22Rv1 (cell line): Measurements from ENCODE around the gene PTPN9.

Experiments used
- ZFX ChIP-seq: fragments of 450-650 bp; IDR thresholded peaks from 2 replicates; pipeline ENCODE4 v1.6.1; 2017; ENCODE audit warnings: antibody characterized with exemption, borderline replicate concordance
- TF ChIP-seq, protein P1 (sequence below): fragments of 450-650 bp; IDR thresholded peaks from 2 replicates; pipeline ENCODE4 v1.5.1; 2017; ENCODE audit warnings: mild to moderate bottlenecking

GRCh38 chr15:75452364-75452864, 126.7 kb downstream of the PTPN9 start:
- no peak for TF ChIP-seq ZFX
- TF ChIP-seq, protein P1, sequence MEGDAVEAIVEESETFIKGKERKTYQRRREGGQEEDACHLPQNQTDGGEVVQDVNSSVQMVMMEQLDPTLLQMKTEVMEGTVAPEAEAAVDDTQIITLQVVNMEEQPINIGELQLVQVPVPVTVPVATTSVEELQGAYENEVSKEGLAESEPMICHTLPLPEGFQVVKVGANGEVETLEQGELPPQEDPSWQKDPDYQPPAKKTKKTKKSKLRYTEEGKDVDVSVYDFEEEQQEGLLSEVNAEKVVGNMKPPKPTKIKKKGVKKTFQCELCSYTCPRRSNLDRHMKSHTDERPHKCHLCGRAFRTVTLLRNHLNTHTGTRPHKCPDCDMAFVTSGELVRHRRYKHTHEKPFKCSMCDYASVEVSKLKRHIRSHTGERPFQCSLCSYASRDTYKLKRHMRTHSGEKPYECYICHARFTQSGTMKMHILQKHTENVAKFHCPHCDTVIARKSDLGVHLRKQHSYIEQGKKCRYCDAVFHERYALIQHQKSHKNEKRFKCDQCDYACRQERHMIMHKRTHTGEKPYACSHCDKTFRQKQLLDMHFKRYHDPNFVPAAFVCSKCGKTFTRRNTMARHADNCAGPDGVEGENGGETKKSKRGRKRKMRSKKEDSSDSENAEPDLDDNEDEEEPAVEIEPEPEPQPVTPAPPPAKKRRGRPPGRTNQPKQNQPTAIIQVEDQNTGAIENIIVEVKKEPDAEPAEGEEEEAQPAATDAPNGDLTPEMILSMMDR: no peak
